Osteoblast (primary cell): ENCODE measurements around the gene DCUN1D1. TPM values are rescaled to one million over a fixed set of nuclear protein-coding genes. Genes with fewer than 3 reads are reported as not detected.
A peak's percentile ranks its signal among the peaks of the same experiment; 100 is the strongest.

ENCODE experiments used
- DNase-seq: peaks from one replicate; pipeline ENCODE4 v3.0.0; 2011; ENCODE audit warnings: low spot score, mixed read lengths; ENCODE audit not compliant: insufficient read length; ENCODE audit errors: missing footprints
- H2AFZ ChIP-seq: 2 replicates; pipeline ENCODE4 v1.6.0; 2011; ENCODE audit warnings: mild to moderate bottlenecking, low read length
- H3K27ac ChIP-seq: 2 replicates; pipeline ENCODE4 v1.5.1; 2011; ENCODE audit warnings: mild to moderate bottlenecking, low read depth, low read length, moderate library complexity
- H3K27me3 ChIP-seq: 2 replicates; pipeline ENCODE4 v1.6.0; 2012; ENCODE audit warnings: mild to moderate bottlenecking, control low read depth, inconsistent platforms, low read length, moderate library complexity; ENCODE audit not compliant: insufficient read depth
- H3K36me3 ChIP-seq: 2 replicates; pipeline ENCODE4 v1.5.1; 2011; ENCODE audit warnings: mild to moderate bottlenecking, low read length, control low read depth, moderate library complexity; ENCODE audit not compliant: insufficient read depth
- H3K4me1 ChIP-seq: 2 replicates; pipeline ENCODE4 v1.5.1; 2011; ENCODE audit warnings: mild to moderate bottlenecking, low read length, control low read depth, moderate library complexity; ENCODE audit not compliant: insufficient read depth
- H3K4me2 ChIP-seq: 2 replicates; pipeline ENCODE4 v1.6.0; 2011; ENCODE audit warnings: mild to moderate bottlenecking, low read length; ENCODE audit not compliant: insufficient read depth
- H3K4me3 ChIP-seq: fragments of 200-600 bp; sonication (generic); 3 replicates; pipeline ENCODE4 v1.5.1; 2012; ENCODE audit warnings: mild to moderate bottlenecking, low read length, inconsistent platforms; ENCODE audit not compliant: insufficient read depth
- H3K79me2 ChIP-seq: 2 replicates; pipeline ENCODE4 v1.6.0; 2012; ENCODE audit warnings: mild to moderate bottlenecking, low read length, control low read depth, inconsistent platforms; ENCODE audit not compliant: insufficient read depth
- H3K9me3 ChIP-seq: 2 replicates; pipeline ENCODE4 v1.5.1; 2011; ENCODE audit warnings: low read depth, low read length, control low read depth
- H4K20me1 ChIP-seq: 2 replicates; pipeline ENCODE4 v1.6.0; 2012; ENCODE audit warnings: mild to moderate bottlenecking, low read length, control low read depth; ENCODE audit not compliant: insufficient read depth
- total RNA-seq: library from RNA; depleted of rRNA; stranded (reverse); fragments of >200 nt; gene quantifications from 2 replicates; pipeline ENCODE4 v1.2.3, GENCODE V29; 2012
- TF ChIP-seq, protein P1 (sequence below): IDR thresholded peaks from 2 replicates; pipeline ENCODE4 v1.5.1; 2011; ENCODE audit warnings: mild to moderate bottlenecking, low read depth, low read length, moderate library complexity; ENCODE audit errors: extremely low read depth

Gene DCUN1D1
- total RNA-seq, 1 donor: 38.4 TPM

DNA sequence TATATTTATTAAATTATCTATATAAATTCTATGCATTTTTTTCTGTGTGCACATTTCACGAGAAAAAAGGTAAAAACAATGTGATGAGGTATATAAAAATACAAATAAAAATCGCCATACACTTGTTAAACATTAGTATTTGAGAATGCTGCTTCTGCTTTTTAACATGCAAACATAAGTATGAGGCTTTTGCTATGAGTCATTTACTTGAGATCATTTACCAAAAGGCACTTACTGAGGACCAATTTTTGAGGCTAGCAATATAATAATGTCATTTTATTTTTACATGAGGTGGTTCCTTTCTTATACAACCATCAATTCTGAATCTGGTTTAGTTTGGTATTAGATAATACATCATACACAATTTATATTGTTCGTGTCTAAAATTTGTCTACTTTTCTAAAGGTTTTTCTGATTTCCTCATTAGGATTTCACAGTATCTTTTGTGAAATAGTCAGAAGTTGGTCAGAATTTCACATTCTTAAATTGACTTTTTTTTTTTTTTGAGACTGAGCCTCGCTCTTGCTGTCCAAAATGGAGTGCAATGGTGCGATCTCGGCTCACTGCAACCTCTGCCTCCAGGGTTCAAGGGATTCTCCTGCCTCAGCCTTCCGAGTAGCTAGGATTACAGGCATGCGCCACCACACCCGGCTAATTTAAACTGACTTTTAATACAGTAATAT, 25.6 kb downstream of the DCUN1D1 start:
- Histone ChIP-seq H3K36me3 (peaks cover 9% of the 10 kb centered on the region), H3K79me2 (peaks cover under 1% of the 10 kb centered on the region), H3K4me1 (no peaks in the 10 kb centered on the region), H3K4me3 (no peak overlapping the region), H4K20me1 (no peaks in the 10 kb centered on the region), H3K27ac (no peak overlapping the region), H2AFZ (no peak overlapping the region), H3K27me3 (no peaks in the 10 kb centered on the region), H3K9me3 (no peaks in the 10 kb centered on the region), H3K4me2 (no peak overlapping the region)
- DNase-seq: peak; percentile 37
- TF ChIP-seq, protein P1, sequence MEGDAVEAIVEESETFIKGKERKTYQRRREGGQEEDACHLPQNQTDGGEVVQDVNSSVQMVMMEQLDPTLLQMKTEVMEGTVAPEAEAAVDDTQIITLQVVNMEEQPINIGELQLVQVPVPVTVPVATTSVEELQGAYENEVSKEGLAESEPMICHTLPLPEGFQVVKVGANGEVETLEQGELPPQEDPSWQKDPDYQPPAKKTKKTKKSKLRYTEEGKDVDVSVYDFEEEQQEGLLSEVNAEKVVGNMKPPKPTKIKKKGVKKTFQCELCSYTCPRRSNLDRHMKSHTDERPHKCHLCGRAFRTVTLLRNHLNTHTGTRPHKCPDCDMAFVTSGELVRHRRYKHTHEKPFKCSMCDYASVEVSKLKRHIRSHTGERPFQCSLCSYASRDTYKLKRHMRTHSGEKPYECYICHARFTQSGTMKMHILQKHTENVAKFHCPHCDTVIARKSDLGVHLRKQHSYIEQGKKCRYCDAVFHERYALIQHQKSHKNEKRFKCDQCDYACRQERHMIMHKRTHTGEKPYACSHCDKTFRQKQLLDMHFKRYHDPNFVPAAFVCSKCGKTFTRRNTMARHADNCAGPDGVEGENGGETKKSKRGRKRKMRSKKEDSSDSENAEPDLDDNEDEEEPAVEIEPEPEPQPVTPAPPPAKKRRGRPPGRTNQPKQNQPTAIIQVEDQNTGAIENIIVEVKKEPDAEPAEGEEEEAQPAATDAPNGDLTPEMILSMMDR: no peak

DNA sequence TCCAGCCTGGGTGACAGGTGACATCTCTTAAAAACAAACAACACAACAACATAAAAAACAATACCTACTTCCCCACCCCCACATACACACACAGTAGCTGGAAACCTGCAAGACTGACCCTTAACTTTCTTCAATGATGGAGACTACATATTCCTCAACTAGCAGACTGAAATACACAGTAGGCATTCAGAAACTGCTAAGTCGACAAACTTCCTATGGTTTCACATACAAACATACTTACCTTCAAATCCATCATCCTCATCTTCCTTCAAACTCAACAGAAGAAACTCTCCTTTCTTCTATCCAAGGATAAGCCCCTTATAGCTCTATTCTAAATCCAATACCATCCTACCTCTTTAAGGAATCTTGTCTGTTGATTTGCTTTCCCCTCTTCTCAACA, 30.6 kb downstream of the DCUN1D1 start:
- no peak for DNase-seq
- no peaks in the 10 kb centered on the region for H3K9me3 ChIP-seq
- H3K36me3 ChIP-seq: peaks cover 15% of the 10 kb centered on the region
- H3K4me2 ChIP-seq: no peak overlapping the region
- H3K79me2 ChIP-seq: no peaks in the 10 kb centered on the region
- no peak overlapping the region for H2AFZ ChIP-seq
- no peak overlapping the region for H3K4me3 ChIP-seq
- H3K27me3 ChIP-seq: no peaks in the 10 kb centered on the region
- H3K4me1 ChIP-seq: no peaks in the 10 kb centered on the region
- H4K20me1 ChIP-seq: no peaks in the 10 kb centered on the region
- TF ChIP-seq, protein P1: no peak
- H3K27ac ChIP-seq: no peak overlapping the region

DNA sequence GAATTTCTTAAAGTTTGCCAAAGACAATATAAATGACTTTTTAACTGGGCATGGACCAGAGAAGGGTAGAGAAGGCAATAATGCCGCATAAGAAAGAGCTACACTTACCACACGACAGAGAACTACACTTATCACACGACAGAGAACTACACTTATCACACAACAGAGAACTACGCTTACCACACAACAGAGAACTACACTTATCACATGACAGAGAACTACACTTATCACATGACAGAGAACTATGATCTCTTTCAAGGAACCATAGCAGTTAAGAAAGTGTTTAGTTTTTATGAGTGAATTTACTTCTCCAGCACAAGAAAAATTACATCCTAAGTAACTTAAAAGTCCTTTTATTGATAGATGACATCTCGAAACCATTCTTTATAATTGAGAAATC, 32.0 kb downstream of the DCUN1D1 start:
- TF ChIP-seq, protein P1: no peak

DNA sequence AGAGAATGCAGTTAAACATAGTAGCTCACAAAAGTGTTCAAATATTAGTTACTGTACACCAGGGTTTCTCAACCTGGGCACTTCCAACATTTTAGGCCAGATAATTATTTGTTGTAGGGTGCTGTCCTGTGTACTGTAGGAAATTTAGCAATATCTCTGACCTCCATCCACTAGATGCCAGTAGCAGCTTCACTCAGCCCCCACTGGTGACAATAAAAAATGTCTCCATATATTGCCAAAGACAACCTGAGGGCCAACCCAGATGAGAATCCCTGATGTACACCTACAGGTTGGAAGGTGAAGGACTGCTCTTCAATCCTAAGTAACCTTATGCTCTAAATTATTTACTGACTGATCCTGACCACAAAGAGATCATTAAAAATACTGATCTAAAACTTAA, 32.5 kb downstream of the DCUN1D1 start:
- no peak for DNase-seq
- Histone ChIP-seq H4K20me1 (no peaks in the 10 kb centered on the region), H3K4me1 (no peaks in the 10 kb centered on the region), H2AFZ (no peak overlapping the region), H3K36me3 (peaks cover 18% of the 10 kb centered on the region), H3K9me3 (no peaks in the 10 kb centered on the region), H3K79me2 (no peaks in the 10 kb centered on the region), H3K4me3 (no peak overlapping the region), H3K4me2 (no peak overlapping the region), H3K27me3 (no peaks in the 10 kb centered on the region), H3K27ac (no peak overlapping the region)
- TF ChIP-seq, protein P1: no peak

More for the DNA sequence above, 32.0 kb downstream of the DCUN1D1 start:
- Histone ChIP-seq H2AFZ (no peak overlapping the region), H3K9me3 (no peaks in the 10 kb centered on the region), H4K20me1 (no peaks in the 10 kb centered on the region), H3K4me1 (no peaks in the 10 kb centered on the region), H3K4me2 (no peak overlapping the region), H3K27ac (no peak overlapping the region), H3K4me3 (no peak overlapping the region), H3K36me3 (peaks cover 18% of the 10 kb centered on the region), H3K27me3 (no peaks in the 10 kb centered on the region), H3K79me2 (no peaks in the 10 kb centered on the region)
- DNase-seq: no peak
